Loucy (cell line): ENCODE data around the gene KRTAP2-3.

Experiments used
- H2AFZ ChIP-seq: fragments of 200-600 bp; sonication (generic); 2 replicates; pipeline ENCODE4 v1.6.0; 2016; ENCODE audit warnings: antibody characterized with exemption, mild to moderate bottlenecking, low read length, moderate library complexity
- H3F3A ChIP-seq: fragments of 200-600 bp; 2 replicates; pipeline ENCODE4 v1.6.0; 2016; ENCODE audit warnings: antibody characterized with exemption, low read depth, mild to moderate bottlenecking
- H3K27me3 ChIP-seq: fragments of 200-600 bp; sonication (generic); 2 replicates; pipeline ENCODE4 v1.6.1; 2014; ENCODE audit warnings: low read length, mild to moderate bottlenecking; ENCODE audit not compliant: insufficient read depth, poor library complexity, severe bottlenecking
- H3K36me3 ChIP-seq: fragments of 200-600 bp; sonication (generic); 2 replicates; pipeline ENCODE4 v1.6.1; 2016; ENCODE audit warnings: low read length; ENCODE audit not compliant: insufficient read depth
- H3K4me1 ChIP-seq: fragments of 200-600 bp; sonication (generic); 2 replicates; pipeline ENCODE4 v1.5.1; 2014; ENCODE audit warnings: low read length, mild to moderate bottlenecking; ENCODE audit not compliant: insufficient read depth, poor library complexity, severe bottlenecking
- H3K4me2 ChIP-seq: fragments of 200-600 bp; sonication (generic); 2 replicates; pipeline ENCODE4 v1.6.0; 2014; ENCODE audit warnings: antibody characterized with exemption, low read length, low read depth, mild to moderate bottlenecking; ENCODE audit not compliant: poor library complexity, severe bottlenecking
- H3K4me3 ChIP-seq: fragments of 200-600 bp; sonication (generic); 2 replicates; pipeline ENCODE4 v1.5.1; 2014; ENCODE audit warnings: low read length, mild to moderate bottlenecking, mixed read lengths; ENCODE audit not compliant: poor library complexity, severe bottlenecking
- H3K79me2 ChIP-seq: fragments of 200-600 bp; sonication (generic); 2 replicates; pipeline ENCODE4 v1.6.1; 2014; ENCODE audit warnings: low read length; ENCODE audit not compliant: insufficient read depth
- H3K9ac ChIP-seq: fragments of 200-600 bp; sonication (generic); 2 replicates; pipeline ENCODE4 v1.6.0; 2014; ENCODE audit warnings: mild to moderate bottlenecking, low read depth, low read length, moderate library complexity; ENCODE audit not compliant: poor library complexity, severe bottlenecking
- H3K9me2 ChIP-seq: fragments of 200-600 bp; sonication (generic); replicated peaks from 2 replicates; pipeline ENCODE4 v1.6.1; 2016; ENCODE audit warnings: low read depth, low read length, mixed read lengths
- H3K9me3 ChIP-seq: fragments of 200-600 bp; sonication (generic); 2 replicates; pipeline ENCODE4 v1.6.1; 2014; ENCODE audit warnings: mild to moderate bottlenecking, antibody characterized with exemption, low read length, low read depth; ENCODE audit not compliant: insufficient read depth
- H4K20me1 ChIP-seq: fragments of 200-600 bp; sonication (generic); 2 replicates; pipeline ENCODE4 v1.6.0; 2014; ENCODE audit warnings: antibody characterized with exemption, low read length, mild to moderate bottlenecking; ENCODE audit not compliant: insufficient read depth, poor library complexity, severe bottlenecking
- CTCF ChIP-seq: fragments of 200-600 bp; sonication (generic); conservative IDR thresholded peaks from 2 replicates; pipeline ENCODE4 v1.5.1; 2014; ENCODE audit warnings: mild to moderate bottlenecking, antibody characterized with exemption, low read length
- EZH2phosphoT487 ChIP-seq: fragments of 200-600 bp; IDR thresholded peaks from 2 replicates; pipeline ENCODE4 v1.6.1; 2018; ENCODE audit warnings: antibody characterized with exemption, mild to moderate bottlenecking, moderate library complexity, borderline replicate concordance

Gene KRTAP2-3

GRCh38 chr17:41071606-41072360, 11.9 kb upstream of the KRTAP2-3 start:
- Histone ChIP-seq H3F3A (no peaks in the 10 kb centered on the region), H3K36me3 (no peaks in the 10 kb centered on the region)

GRCh38 chr17:41069031-41069430, 9.1 kb upstream of the KRTAP2-3 start:
- no peaks in the 10 kb centered on the region for H3K79me2 ChIP-seq
- H3K4me2 ChIP-seq = no peak overlapping the region
- H3F3A ChIP-seq = no peaks in the 10 kb centered on the region
- no peak overlapping the region for H2AFZ ChIP-seq
- H3K9ac ChIP-seq = no peak overlapping the region
- H3K27me3 ChIP-seq = no peaks in the 10 kb centered on the region
- no peaks in the 10 kb centered on the region for H3K9me2 ChIP-seq
- H3K9me3 ChIP-seq = no peaks in the 10 kb centered on the region
- TF ChIP-seq EZH2phosphoT487 = no peak
- TF ChIP-seq CTCF = no peak
- no peaks in the 10 kb centered on the region for H4K20me1 ChIP-seq
- H3K4me1 ChIP-seq = peaks cover 8% of the 10 kb centered on the region
- H3K36me3 ChIP-seq = no peaks in the 10 kb centered on the region
- H3K4me3 ChIP-seq = no peak overlapping the region

More at GRCh38 chr17:41071606-41072360, 11.9 kb upstream of the KRTAP2-3 start:
- Histone ChIP-seq H3K79me2 (no peaks in the 10 kb centered on the region), H4K20me1 (no peaks in the 10 kb centered on the region), H3K4me3 (no peak overlapping the region), H2AFZ (peak overlapping the region; percentile 69; the same call in 1 of the 2 replicates), H3K27me3 (no peaks in the 10 kb centered on the region), H3K9me3 (no peaks in the 10 kb centered on the region), H3K9ac (no peak overlapping the region), H3K4me2 (no peak overlapping the region), H3K4me1 (peaks cover 8% of the 10 kb centered on the region), H3K9me2 (no peaks in the 10 kb centered on the region)
- TF ChIP-seq CTCF (no peak), EZH2phosphoT487 (no peak)

GRCh38 chr17:41067281-41067680, 7.4 kb upstream of the KRTAP2-3 start:
- Histone ChIP-seq H3K9me3 (no peaks in the 10 kb centered on the region), H2AFZ (no peak overlapping the region), H3K9me2 (no peaks in the 10 kb centered on the region), H3K4me3 (no peak overlapping the region), H3K79me2 (no peaks in the 10 kb centered on the region), H3K9ac (no peak overlapping the region), H3K36me3 (no peaks in the 10 kb centered on the region), H3K27me3 (no peaks in the 10 kb centered on the region), H4K20me1 (no peaks in the 10 kb centered on the region), H3K4me2 (no peak overlapping the region), H3K4me1 (peaks cover 8% of the 10 kb centered on the region), H3F3A (no peaks in the 10 kb centered on the region)
- TF ChIP-seq CTCF = no peak
- no peak for TF ChIP-seq EZH2phosphoT487
